Cardiac muscle cell (in vitro differentiated cells and primary cell): ENCODE measurements around the gene ORM1. TPM values are rescaled to one million over a fixed set of nuclear protein-coding genes. Genes with fewer than 3 reads are reported as not detected.
A peak's percentile ranks its signal among the peaks of the same experiment; 100 is the strongest.

Experiments
- DNase-seq, 2 donors: peaks; one replicate each; pipeline versions ENCODE4 v3.0.0 to v3.0.0-alpha.2; 2010 to 2017; ENCODE audit warnings: low read depth in 1 of 2, low spot score in 1 of 2
- H3K27ac ChIP-seq: fragments of 200-600 bp; sonication (generic); 2 replicates; pipeline ENCODE4 v1.5.1; 2016
- H3K27me3 ChIP-seq: fragments of 200-600 bp; sonication (generic); 2 replicates; pipeline ENCODE4 v1.6.0; 2016; ENCODE audit warnings: control low read depth
- H3K36me3 ChIP-seq: fragments of 200-600 bp; sonication (generic); 2 replicates; pipeline ENCODE4 v1.5.1; 2016; ENCODE audit warnings: control low read depth
- H3K4me1 ChIP-seq: fragments of 200-600 bp; sonication (generic); 2 replicates; pipeline ENCODE4 v1.8.1; 2017; ENCODE audit warnings: low read depth, mild to moderate bottlenecking, mixed run types
- H3K4me3 ChIP-seq: fragments of 200-600 bp; sonication (generic); 2 replicates; pipeline ENCODE4 v1.5.1; 2016; ENCODE audit warnings: mild to moderate bottlenecking
- H3K9me3 ChIP-seq: fragments of 200-600 bp; sonication (generic); 2 replicates; pipeline ENCODE4 v1.5.1; 2017; ENCODE audit warnings: low read depth, mild to moderate bottlenecking, control low read depth
- CTCF ChIP-seq: IDR thresholded peaks from 2 replicates; pipeline ENCODE4 v1.5.1; 2012; ENCODE audit warnings: low read depth, mild to moderate bottlenecking, low read length
- polyA plus RNA-seq: library from polyadenylated mRNA; unstranded; fragments of >200 nt; fragmentation: Nextera tagmentation; extraction: Ambion mirVana; gene quantifications from 2 replicates; pipeline ENCODE4 v1.2.1, GENCODE V29; 2016
- total RNA-seq: library from RNA; depleted of rRNA; stranded (reverse); fragments of >200 nt; gene quantifications from 2 replicates; pipeline ENCODE4 v1.2.3, GENCODE V29; 2016

ORM1 gene
- total and polyA plus RNA-seq, 2 experiments from 2014 or later: 0.75 TPM; not detected in 1

- Histone ChIP-seq H3K27ac (no peak overlapping the region), H3K9me3 (no peaks in the 10 kb centered on the region), H3K4me3 (no peak overlapping the region), H3K4me1 (no peaks in the 10 kb centered on the region), H3K27me3 (no peaks in the 10 kb centered on the region), H3K36me3 (no peaks in the 10 kb centered on the region)
- TF ChIP-seq CTCF: no peak
- peak in 1 of 2 donors; percentile 37 for DNase-seq
Observed at GRCh38 chr9:114307899-114308267, 15.0 kb upstream of the ORM1 start.

GRCh38 chr9:114308361-114308950, 14.4 kb upstream of the ORM1 start:
- H3K27me3 ChIP-seq: no peaks in the 10 kb centered on the region

GRCh38 chr9:114309096-114309495, 13.8 kb upstream of the ORM1 start:
- DNase-seq: no peak
- no peaks in the 10 kb centered on the region for H3K36me3 ChIP-seq
- H3K27me3 ChIP-seq: no peaks in the 10 kb centered on the region
- no peak overlapping the region for H3K4me3 ChIP-seq
- TF ChIP-seq CTCF: no peak
- H3K9me3 ChIP-seq: no peaks in the 10 kb centered on the region
- no peak overlapping the region for H3K27ac ChIP-seq
- no peaks in the 10 kb centered on the region for H3K4me1 ChIP-seq

More at GRCh38 chr9:114308361-114308950, 14.4 kb upstream of the ORM1 start:
- Histone ChIP-seq H3K4me1 (no peaks in the 10 kb centered on the region), H3K27ac (no peak overlapping the region), H3K9me3 (no peaks in the 10 kb centered on the region), H3K4me3 (no peak overlapping the region), H3K36me3 (no peaks in the 10 kb centered on the region)
- no peak for TF ChIP-seq CTCF
- no peak for DNase-seq

- H3K9me3 ChIP-seq: no peaks in the 10 kb centered on the region
Observed at GRCh38 chr9:114310471-114311450, 12.1 kb upstream of the ORM1 start.

More at GRCh38 chr9:114310471-114311450, 12.1 kb upstream of the ORM1 start:
- Histone ChIP-seq H3K4me1 (no peaks in the 10 kb centered on the region), H3K36me3 (no peaks in the 10 kb centered on the region), H3K4me3 (no peak overlapping the region), H3K27ac (no peak overlapping the region), H3K27me3 (no peaks in the 10 kb centered on the region)
- DNase-seq: no peak
- TF ChIP-seq CTCF: no peak
